ENCODE results near the gene MMRN1. TPM values are rescaled to one million over a fixed set of nuclear protein-coding genes. Genes with fewer than 3 reads are reported as not detected.

The MMRN1 gene
- total and polyA plus RNA-seq, 2 of the 8 experiments (the other 6 are each of a cell fraction or from before 2014, with no cell fraction given), result not detected

GRCh38 chr4:89995814-89996213 lies 101.2 kb downstream of the MMRN1 start (continued):
- no peak for TF ChIP-seq RAD21 (IDR thresholded peaks at IDR 0.05 in 1 of 2, conservative IDR thresholded peaks at IDR 0.05 in 1 of 2; ENCODE audit: low read depth in 2 of 2, low read length in 2 of 2)
- no peak for TF ChIP-seq ATF3 (IDR thresholded peaks at IDR 0.05; ENCODE audit: insufficient read depth, low read depth, low read length)
- TF ChIP-seq CBX8 (IDR thresholded peaks at IDR 0.05; ENCODE audit: borderline replicate concordance, low read depth, low read length), result no peak
